Panc1 (cell line): ENCODE results near the gene CCND2. TPM values are rescaled to one million over a fixed set of nuclear protein-coding genes. Genes with fewer than 3 reads are reported as not detected.

ENCODE experiments used
- ATAC-seq: fragments of 200-7000 bp; cut with Tn5 transposase; 2 replicates; pipeline ENCODE4 v1.9.1; 2020; ENCODE audit warnings: mild to moderate bottlenecking, moderate library complexity
- BruUV-seq: library from RNA; stranded (reverse); fragments of 400-500 nt; replicated peaks from 2 replicates; lab custom pipeline; 2021; lab: Mats Ljungman, UMichigan
- CTCF ChIA-PET: fragments of 300-600 bp; sonication (Branson Sonifier 250); formaldehyde crosslinking; loops from one replicate; lab custom pipeline; 2022; ENCODE audit warnings: antibody characterized with exemption; lab: Charles Lee
- POLR2A ChIA-PET: fragments of 300-600 bp; sonication (Branson Sonifier 250); formaldehyde crosslinking; loops from one replicate; lab custom pipeline; 2022; ENCODE audit warnings: antibody characterized with exemption; lab: Charles Lee
- DNase-seq: peaks from one replicate; pipeline ENCODE4 v3.0.0-alpha.2; 2010; ENCODE audit warnings: low read depth, low spot score
- H3K27ac ChIP-seq: 2 replicates; pipeline ENCODE4 v1.5.1; 2011; ENCODE audit warnings: mild to moderate bottlenecking, low read length, inconsistent platforms
- H3K27me3 ChIP-seq: fragments of 200-500 bp; sonication (Bioruptor generic); 2 replicates; pipeline ENCODE4 v1.6.0; 2014; ENCODE audit warnings: low read length, inconsistent platforms; ENCODE audit not compliant: control insufficient read depth, insufficient read depth
- H3K36me3 ChIP-seq: fragments of 200-500 bp; sonication (Bioruptor generic); 2 replicates; pipeline ENCODE4 v1.5.1; 2014; ENCODE audit warnings: inconsistent platforms, mild to moderate bottlenecking, low read length, moderate library complexity; ENCODE audit not compliant: control insufficient read depth, insufficient read depth
- H3K4me1 ChIP-seq: 2 replicates; pipeline ENCODE4 v1.5.1; 2011; ENCODE audit warnings: inconsistent platforms, mild to moderate bottlenecking, low read length, moderate library complexity; ENCODE audit not compliant: control insufficient read depth, insufficient read depth
- H3K4me3 ChIP-seq, 2 experiments: 2 replicates each; pipeline ENCODE4 v1.5.1; 2011 to 2012; ENCODE audit warnings: low read depth in 2 of 2, low read length in 2 of 2, mild to moderate bottlenecking in 2 of 2, inconsistent platforms in 1 of 2, moderate library complexity in 1 of 2
- H3K9me3 ChIP-seq: fragments of 200-500 bp; sonication (Bioruptor generic); 2 replicates; pipeline ENCODE4 v1.5.1; 2014; ENCODE audit warnings: low read depth, mild to moderate bottlenecking, inconsistent platforms, low read length, moderate library complexity; ENCODE audit not compliant: control insufficient read depth, insufficient read depth
- CTCF ChIP-seq: fragments of 450-650 bp; IDR thresholded peaks from 2 replicates; pipeline ENCODE4 v1.5.1; 2017; ENCODE audit warnings: mild to moderate bottlenecking
- POLR2AphosphoS5 ChIP-seq: IDR thresholded peaks from 2 replicates; pipeline ENCODE4 v1.6.1; 2012; ENCODE audit warnings: mild to moderate bottlenecking, low read depth, low read length, moderate library complexity
- REST ChIP-seq, 2 experiments: IDR thresholded peaks; 2 replicates each; pipeline ENCODE4 v1.6.1; 2011 to 2012; ENCODE audit warnings: low read depth in 2 of 2, control low read depth in 1 of 2, low read length in 1 of 2, mild to moderate bottlenecking in 1 of 2, moderate library complexity in 1 of 2; ENCODE audit not compliant: insufficient read depth in 1 of 2
- SIN3A ChIP-seq: IDR thresholded peaks from 2 replicates; pipeline ENCODE4 v1.6.1; 2012; ENCODE audit warnings: low read depth, mild to moderate bottlenecking, low read length, moderate library complexity, borderline replicate concordance; ENCODE audit not compliant: insufficient read depth
- TCF7L2 ChIP-seq: IDR thresholded peaks from 2 replicates; pipeline ENCODE4 v1.6.1; 2011; ENCODE audit warnings: mild to moderate bottlenecking, low read depth, low read length, inconsistent platforms
- in situ Hi-C: cut with HindIII; loops from 2 replicates; pipeline ENCODE4 v1.10.0; 2016; ENCODE audit warnings: low sequenced_read_pairs, low pct_unique_long_range_greater_than_20kb
- intact Hi-C: fragments of 100-400 bp; cut with micrococcal nuclease; formaldehyde crosslinking; loops from one replicate; pipeline ENCODE4 v1.10.0; 2022; ENCODE audit not compliant: unreplicated experiment
- total RNA-seq: library from RNA; stranded (reverse); gene quantifications from one replicate; pipeline ENCODE4 v1.2.1, GENCODE V29; 2021; ENCODE audit not compliant: unreplicated experiment

The CCND2 gene
- total RNA-seq, 1 experiment from 2014 or later = 1.5 TPM

GRCh38 chr12:4265280-4265679 is 8.3 kb upstream of the CCND2 start:
- Histone ChIP-seq H3K27me3 (peaks cover 45% of the 10 kb centered on the region), H3K36me3 (no peaks in the 10 kb centered on the region), H3K27ac (no peak overlapping the region), H3K9me3 (no peaks in the 10 kb centered on the region), H3K4me1 (no peaks in the 10 kb centered on the region), H3K4me3 (no peak overlapping the region)
- in situ Hi-C loops (no loop called here), intact Hi-C loops (no loop called here)
- no peak for ATAC-seq
- no peak for DNase-seq
- BruUV-seq = no TSS peak
- TF ChIP-seq TCF7L2 = no peak
- TF ChIP-seq SIN3A = no peak
- TF ChIP-seq POLR2AphosphoS5 = no peak
- TF ChIP-seq CTCF = no peak
- no peak for TF ChIP-seq REST (IDR thresholded peaks at IDR 0.05; ENCODE audit: insufficient read depth in 1 of 2, low read depth in 2 of 2, low read length in 1 of 2)
- ChIA-PET POLR2A (no interaction called here), CTCF (no interaction called here)

GRCh38 chr12:4266990-4267389 is 6.6 kb upstream of the CCND2 start:
- in situ Hi-C loops (no loop called here), intact Hi-C loops (no loop called here)
- no peak overlapping the region for H3K27ac ChIP-seq
- H3K9me3 ChIP-seq = no peaks in the 10 kb centered on the region
- BruUV-seq = no TSS peak
- H3K36me3 ChIP-seq = no peaks in the 10 kb centered on the region
- peaks cover 42% of the 10 kb centered on the region for H3K27me3 ChIP-seq
- DNase-seq (no peak), ATAC-seq (no peak)
- ChIA-PET POLR2A (no interaction called here), CTCF (no interaction called here)
- no peak for TF ChIP-seq SIN3A
- no peak for TF ChIP-seq REST (IDR thresholded peaks at IDR 0.05; ENCODE audit: insufficient read depth in 1 of 2, low read depth in 2 of 2, low read length in 1 of 2)
- no peak for TF ChIP-seq TCF7L2
- no peak for TF ChIP-seq POLR2AphosphoS5
- no peak for TF ChIP-seq CTCF
- H3K4me1 ChIP-seq = no peaks in the 10 kb centered on the region
- H3K4me3 ChIP-seq = no peak overlapping the region
